ENCODE data around the gene SPRED3. TPM values are rescaled to one million over a fixed set of nuclear protein-coding genes. Genes with fewer than 3 reads are reported as not detected.
A peak's percentile ranks its signal among the peaks of the same experiment; 100 is the strongest.

The SPRED3 gene
- total RNA-seq, 1 experiment from 2014 or later = 2.3 TPM

GRCh38 chr19:38383184-38383583 is 5.3 kb upstream of the SPRED3 start:
- no peak overlapping the region for H3K27ac ChIP-seq
- no peaks in the 10 kb centered on the region for H3K27me3 ChIP-seq
- no peaks in the 10 kb centered on the region for H3K9me3 ChIP-seq (replicated peaks)
- H3K4me3 ChIP-seq = no peak overlapping the region
- DNase-seq = no peak
- no peaks in the 10 kb centered on the region for H3K4me1 ChIP-seq
- H3K36me3 ChIP-seq = peaks cover 58% of the 10 kb centered on the region

GRCh38 chr19:38383743-38384142 is 4.8 kb upstream of the SPRED3 start:
- peaks cover 58% of the 10 kb centered on the region for H3K36me3 ChIP-seq
- H3K4me3 ChIP-seq = no peak overlapping the region
- H3K4me1 ChIP-seq = no peaks in the 10 kb centered on the region
- no peak overlapping the region for H3K27ac ChIP-seq
- no peaks in the 10 kb centered on the region for H3K27me3 ChIP-seq
- H3K9me3 ChIP-seq (replicated peaks) = no peaks in the 10 kb centered on the region
- no peak for DNase-seq

- no peaks in the 10 kb centered on the region for H3K9me3 ChIP-seq (replicated peaks)
- no peaks in the 10 kb centered on the region for H3K27me3 ChIP-seq
- DNase-seq = no peak
- H3K4me1 ChIP-seq = no peaks in the 10 kb centered on the region
- no peak overlapping the region for H3K27ac ChIP-seq
- no peak overlapping the region for H3K4me3 ChIP-seq
- H3K36me3 ChIP-seq = peaks cover 55% of the 10 kb centered on the region
These were observed 4.1 kb upstream of the SPRED3 start for GRCh38 chr19:38384209-38385027.

GRCh38 chr19:38385057-38385803 is 3.3 kb upstream of the SPRED3 start:
- Histone ChIP-seq H3K36me3 (peaks cover 50% of the 10 kb centered on the region), H3K9me3 (replicated peaks) (no peaks in the 10 kb centered on the region), H3K27me3 (no peaks in the 10 kb centered on the region), H3K27ac (no peak overlapping the region), H3K4me1 (no peaks in the 10 kb centered on the region), H3K4me3 (no peak overlapping the region)
- DNase-seq = no peak

- Histone ChIP-seq H3K9me3 (replicated peaks) (no peaks in the 10 kb centered on the region), H3K36me3 (peaks cover 45% of the 10 kb centered on the region), H3K4me1 (no peaks in the 10 kb centered on the region), H3K4me3 (no peak overlapping the region), H3K27ac (no peak overlapping the region), H3K27me3 (no peaks in the 10 kb centered on the region)
- no peak for DNase-seq
These were observed 2.7 kb upstream of the SPRED3 start for GRCh38 chr19:38385804-38386257.

- Histone ChIP-seq H3K27ac (no peak overlapping the region), H3K4me1 (no peaks in the 10 kb centered on the region), H3K27me3 (no peaks in the 10 kb centered on the region), H3K36me3 (peaks cover 39% of the 10 kb centered on the region), H3K4me3 (no peak overlapping the region), H3K9me3 (replicated peaks) (no peaks in the 10 kb centered on the region)
- no peak for DNase-seq
These were observed 2.1 kb upstream of the SPRED3 start for GRCh38 chr19:38386300-38386970.

GRCh38 chr19:38386971-38387549 is 1.4 kb upstream of the SPRED3 start:
- DNase-seq = no peak
- H3K4me1 ChIP-seq = no peaks in the 10 kb centered on the region
- H3K27me3 ChIP-seq = no peaks in the 10 kb centered on the region
- H3K4me3 ChIP-seq = peak overlapping the region; percentile 62
- peaks cover 33% of the 10 kb centered on the region for H3K36me3 ChIP-seq
- H3K27ac ChIP-seq = no peak overlapping the region
- H3K9me3 ChIP-seq (replicated peaks) = no peaks in the 10 kb centered on the region

- Histone ChIP-seq H3K27me3 (no peaks in the 10 kb centered on the region), H3K36me3 (peaks cover 28% of the 10 kb centered on the region)
These were observed 748 bp upstream of the SPRED3 start, which contains the start of gene GGN for GRCh38 chr19:38387550-38388348. TSS of gene GGN (minus strand) at chr19:38388034. CDS start at chr19:38387261, 773 bp downstream.

GRCh38 chr19:38389101-38389925 is 816 bp downstream of the SPRED3 start:
- Histone ChIP-seq H3K36me3 (peaks cover 14% of the 10 kb centered on the region), H3K27me3 (no peaks in the 10 kb centered on the region), H3K4me3 (peak overlapping the region; percentile 62), H3K9me3 (replicated peaks) (no peaks in the 10 kb centered on the region), H3K4me1 (no peaks in the 10 kb centered on the region), H3K27ac (peak overlapping the region; percentile 30; the same call in 1 of the 2 replicates)
- DNase-seq = peak; percentile 53 to 66

More at GRCh38 chr19:38387550-38388348, 748 bp upstream of the SPRED3 start, which contains the start of gene GGN:
- Histone ChIP-seq H3K27ac (peak within 1 kb of the TSS; percentile 30; the same call in 1 of the 2 replicates), H3K9me3 (replicated peaks) (no peaks in the 10 kb centered on the region), H3K4me3 (peak within 1 kb of the TSS; percentile 62), H3K4me1 (no peaks in the 10 kb centered on the region)
- DNase-seq = peak; percentile 97 to 98

GRCh38 chr19:38389957-38390924 is 1.7 kb downstream of the SPRED3 start:
- Histone ChIP-seq H3K27ac (no peak overlapping the region), H3K27me3 (no peaks in the 10 kb centered on the region), H3K4me3 (no peak overlapping the region), H3K4me1 (no peaks in the 10 kb centered on the region), H3K36me3 (peaks cover 4% of the 10 kb centered on the region), H3K9me3 (replicated peaks) (no peaks in the 10 kb centered on the region)
- DNase-seq = no peak

GRCh38 chr19:38391911-38392464 is 3.5 kb downstream of the SPRED3 start:
- Histone ChIP-seq H3K9me3 (replicated peaks) (no peaks in the 10 kb centered on the region), H3K4me3 (no peak overlapping the region), H3K27ac (no peak overlapping the region), H3K36me3 (no peaks in the 10 kb centered on the region; the same call in 1 of the 2 replicates), H3K4me1 (no peaks in the 10 kb centered on the region), H3K27me3 (no peaks in the 10 kb centered on the region)
- no peak for DNase-seq

- Histone ChIP-seq H3K4me1 (no peaks in the 10 kb centered on the region), H3K36me3 (no peaks in the 10 kb centered on the region; the same call in 1 of the 2 replicates), H3K27me3 (no peaks in the 10 kb centered on the region), H3K9me3 (replicated peaks) (no peaks in the 10 kb centered on the region), H3K27ac (no peak overlapping the region), H3K4me3 (no peak overlapping the region)
- DNase-seq = no peak
These were observed 4.3 kb downstream of the SPRED3 start for GRCh38 chr19:38392707-38393308.
